Skeletal muscle cell (primary cell): Measurements from ENCODE around the gene YWHAH.

Experiments used
- DNase-seq: peaks from one replicate; pipeline ENCODE4 v3.0.0-alpha.2; 2010; ENCODE audit warnings: low read depth
- H3K4me3 ChIP-seq: 2 replicates; pipeline ENCODE4 v1.5.1; 2011; ENCODE audit warnings: low read depth, mild to moderate bottlenecking, control low read depth, low read length, moderate library complexity

Gene YWHAH

DNA sequence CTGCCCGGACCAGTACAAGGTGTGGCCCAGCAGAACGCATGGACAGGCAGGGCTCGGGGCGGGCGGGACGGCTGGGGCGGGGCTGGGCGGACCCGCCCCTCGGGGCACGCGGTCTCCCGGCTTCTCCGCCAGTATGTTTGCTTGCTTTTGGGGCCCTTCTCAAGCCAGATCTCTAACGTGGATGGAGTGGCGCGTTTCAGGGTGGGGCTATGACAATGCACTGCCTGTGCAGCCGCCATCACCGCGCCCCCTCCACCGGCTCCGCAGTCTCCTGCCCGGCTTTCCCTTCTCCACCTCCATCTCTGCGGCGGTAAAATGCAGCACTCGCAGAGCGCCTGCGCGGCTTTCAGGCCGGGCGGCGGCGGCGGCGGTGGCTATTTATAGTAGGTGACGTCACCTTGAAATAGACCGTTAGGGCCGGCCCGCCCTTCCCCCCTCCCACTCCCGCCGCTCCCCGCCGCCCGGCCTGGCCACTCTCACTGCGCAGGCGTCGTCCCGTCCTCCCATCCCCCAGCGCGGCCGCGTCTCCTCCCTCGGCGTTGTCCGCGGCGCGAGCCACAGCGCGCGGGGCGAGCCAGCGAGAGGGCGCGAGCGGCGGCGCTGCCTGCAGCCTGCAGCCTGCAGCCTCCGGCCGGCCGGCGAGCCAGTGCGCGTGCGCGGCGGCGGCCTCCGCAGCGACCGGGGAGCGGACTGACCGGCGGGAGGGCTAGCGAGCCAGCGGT is at the start of gene YWHAH:
TSS of gene YWHAH (plus strand) at position 558 of the 722 bp plus-strand sequence. CDS start 199 bp downstream, outside the sequence.
- DNase-seq, result peak; percentile 69
- peak within 1 kb of the TSS; percentile 63 for H3K4me3 ChIP-seq

- no peak overlapping the region for H3K4me3 ChIP-seq
- no peak for DNase-seq
These were observed 48.8 kb upstream of the YWHAH start for GRCh38 chr22:31895411-31896123.

GRCh38 chr22:31896472-31896871 is 47.9 kb upstream of the YWHAH start:
- H3K4me3 ChIP-seq, result no peak overlapping the region
- no peak for DNase-seq

GRCh38 chr22:31897842-31898805 is 46.2 kb upstream of the YWHAH start:
- peak; percentile 30 for DNase-seq
- H3K4me3 ChIP-seq, result no peak overlapping the region

DNA sequence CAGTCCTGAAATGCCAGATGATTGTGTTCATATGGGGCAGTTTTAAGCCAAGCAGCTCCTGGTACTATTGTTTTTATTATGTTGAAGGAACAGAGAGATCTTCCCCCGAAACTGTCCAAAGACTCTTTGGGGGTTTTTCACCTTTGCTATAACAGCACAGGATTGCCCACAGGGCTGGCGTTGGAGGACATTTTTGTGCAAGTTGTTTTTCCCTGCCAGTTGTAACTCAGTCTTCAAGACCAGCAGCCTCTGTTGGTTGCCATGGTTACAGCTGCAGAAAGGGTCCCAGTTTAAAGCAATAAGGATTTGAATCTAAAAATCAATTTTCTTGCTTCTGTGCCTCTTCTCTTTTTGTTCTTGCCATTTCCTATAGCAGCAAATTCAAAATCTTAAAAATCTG is 45.4 kb upstream of the YWHAH start:
- DNase-seq, result no peak
- no peak overlapping the region for H3K4me3 ChIP-seq

DNA sequence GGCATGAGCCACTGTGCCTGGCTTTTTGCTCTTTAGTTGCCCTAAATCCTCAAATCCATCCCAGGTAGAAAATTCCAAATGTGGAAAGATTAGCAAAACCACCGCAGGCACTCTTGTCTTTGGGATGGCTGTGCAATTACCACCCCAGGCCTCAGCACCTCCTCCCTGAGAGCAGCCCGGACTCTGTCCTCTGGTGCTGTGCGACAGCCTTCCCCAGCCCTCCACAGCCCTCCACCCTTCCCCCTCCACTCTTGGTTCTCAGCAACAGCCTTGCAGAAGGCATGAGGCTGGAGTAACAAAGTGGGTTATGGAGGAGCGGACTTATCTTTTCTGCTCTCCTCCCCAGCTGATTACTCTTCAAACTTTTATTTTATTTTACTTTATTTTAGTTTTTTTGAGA is 44.7 kb upstream of the YWHAH start:
- DNase-seq, result no peak
- no peak overlapping the region for H3K4me3 ChIP-seq

- no peak overlapping the region for H3K4me3 ChIP-seq
- DNase-seq, result no peak
These were observed 42.8 kb upstream of the YWHAH start for GRCh38 chr22:31901388-31902137.

- no peak for DNase-seq
These were observed 39.7 kb upstream of the YWHAH start for GRCh38 chr22:31904651-31905050.

DNA sequence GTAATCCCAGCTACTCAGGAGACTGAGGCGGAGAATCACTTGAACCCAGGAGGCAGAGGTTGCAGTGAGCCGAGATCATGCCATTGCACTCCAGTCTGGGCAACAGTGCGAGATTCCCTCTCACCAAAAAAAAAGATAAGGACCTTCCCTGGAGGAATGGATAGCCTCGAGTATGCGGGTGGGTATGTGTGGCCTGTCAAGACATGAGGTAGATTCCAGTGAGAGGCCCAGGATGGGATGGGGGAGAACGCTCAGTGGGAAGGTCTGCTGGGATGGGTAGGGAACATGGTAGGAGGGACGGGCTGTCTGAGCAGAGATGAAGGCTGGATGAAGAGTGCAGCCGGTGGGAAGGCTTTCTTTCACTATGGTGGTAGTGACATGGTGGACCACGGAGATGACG is 39.0 kb upstream of the YWHAH start:
- H3K4me3 ChIP-seq, result no peak overlapping the region
- no peak for DNase-seq

More at GRCh38 chr22:31904651-31905050, 39.7 kb upstream of the YWHAH start:
- H3K4me3 ChIP-seq, result no peak overlapping the region

- H3K4me3 ChIP-seq, result no peak overlapping the region
- no peak for DNase-seq
These were observed 38.2 kb upstream of the YWHAH start for GRCh38 chr22:31906086-31906485.

GRCh38 chr22:31906569-31906968 is 37.8 kb upstream of the YWHAH start:
- no peak for DNase-seq
- no peak overlapping the region for H3K4me3 ChIP-seq

DNA sequence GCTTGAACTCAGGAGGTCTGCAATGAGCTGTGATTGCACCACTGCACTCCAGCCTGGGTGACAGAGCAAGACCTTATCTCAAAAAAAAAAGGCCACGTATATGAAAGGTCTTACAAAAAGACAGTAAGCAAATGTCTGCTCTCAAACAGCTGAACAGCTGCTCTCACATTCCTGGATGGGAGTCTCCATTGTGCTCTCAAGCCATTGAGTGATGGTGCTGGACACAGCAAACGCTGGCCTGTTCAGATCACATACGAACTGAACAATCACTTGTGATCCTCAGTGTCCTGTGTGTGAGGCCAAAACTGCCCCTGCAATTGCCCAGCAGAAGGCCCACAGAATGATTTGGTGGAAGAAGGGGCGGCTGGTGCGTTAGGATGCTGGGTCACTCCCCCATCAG is 34.4 kb upstream of the YWHAH start:
- no peak for DNase-seq
- H3K4me3 ChIP-seq, result no peak overlapping the region

DNA sequence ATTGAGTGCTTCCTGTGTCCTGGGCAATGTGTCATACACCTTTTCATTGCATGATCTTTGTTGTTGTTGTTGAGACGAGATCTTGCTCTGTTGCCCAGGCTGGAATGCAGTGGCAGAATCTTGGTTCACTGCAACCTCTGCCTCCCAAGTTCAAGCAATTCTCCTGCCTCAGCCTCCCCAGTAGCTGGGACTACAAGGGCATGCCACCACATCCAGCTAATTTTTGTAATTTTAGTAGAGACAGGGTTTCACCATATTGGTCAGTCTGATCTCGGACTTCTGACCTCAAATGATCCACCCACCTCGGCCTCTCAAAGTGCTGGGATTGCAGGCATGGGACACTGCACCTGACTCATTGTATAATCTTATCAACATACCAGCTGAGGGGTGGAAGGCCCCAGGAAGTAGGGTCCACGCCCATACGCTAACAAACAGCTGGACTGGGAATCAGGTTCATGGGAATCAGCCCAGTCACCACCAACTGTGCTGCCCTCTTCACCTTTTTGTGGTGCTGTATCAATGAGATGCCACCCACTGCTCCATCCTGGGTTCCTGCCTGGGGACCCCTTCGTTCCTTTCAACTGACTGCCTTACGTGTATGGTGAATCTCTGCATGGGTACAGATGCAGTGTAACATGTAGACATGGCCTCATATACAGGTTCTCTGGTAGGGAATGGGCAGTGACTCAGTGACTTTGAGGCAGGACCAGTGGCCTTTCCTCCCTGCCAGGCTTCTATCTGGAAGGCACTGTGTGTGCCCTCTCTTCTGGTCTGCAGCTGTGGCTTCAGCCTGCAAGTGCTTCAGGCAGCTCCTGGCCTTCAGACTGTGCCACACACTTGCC is 32.5 kb upstream of the YWHAH start:
- H3K4me3 ChIP-seq, result no peak overlapping the region
- no peak for DNase-seq

DNA sequence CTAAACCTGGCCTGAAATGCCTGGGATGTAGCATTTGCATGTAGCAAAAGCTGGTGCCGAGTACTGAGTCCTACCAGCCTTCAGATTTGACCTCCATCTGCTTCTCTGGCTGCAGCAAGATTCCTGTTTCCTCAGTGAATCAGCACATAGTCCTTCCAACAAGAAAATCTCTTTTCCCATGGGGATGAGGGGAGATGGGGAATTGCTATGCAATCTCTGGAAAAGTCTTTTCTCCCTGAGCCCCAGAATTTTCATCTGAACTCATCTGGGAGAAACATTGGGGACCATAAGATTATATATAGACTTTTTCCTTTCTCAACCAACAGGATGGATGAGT is 32.0 kb upstream of the YWHAH start:
- no peak overlapping the region for H3K4me3 ChIP-seq

GRCh38 chr22:31915586-31915985 is 28.7 kb upstream of the YWHAH start:
- DNase-seq, result no peak
- no peak overlapping the region for H3K4me3 ChIP-seq

More for the DNA sequence above, 32.0 kb upstream of the YWHAH start:
- no peak for DNase-seq

DNA sequence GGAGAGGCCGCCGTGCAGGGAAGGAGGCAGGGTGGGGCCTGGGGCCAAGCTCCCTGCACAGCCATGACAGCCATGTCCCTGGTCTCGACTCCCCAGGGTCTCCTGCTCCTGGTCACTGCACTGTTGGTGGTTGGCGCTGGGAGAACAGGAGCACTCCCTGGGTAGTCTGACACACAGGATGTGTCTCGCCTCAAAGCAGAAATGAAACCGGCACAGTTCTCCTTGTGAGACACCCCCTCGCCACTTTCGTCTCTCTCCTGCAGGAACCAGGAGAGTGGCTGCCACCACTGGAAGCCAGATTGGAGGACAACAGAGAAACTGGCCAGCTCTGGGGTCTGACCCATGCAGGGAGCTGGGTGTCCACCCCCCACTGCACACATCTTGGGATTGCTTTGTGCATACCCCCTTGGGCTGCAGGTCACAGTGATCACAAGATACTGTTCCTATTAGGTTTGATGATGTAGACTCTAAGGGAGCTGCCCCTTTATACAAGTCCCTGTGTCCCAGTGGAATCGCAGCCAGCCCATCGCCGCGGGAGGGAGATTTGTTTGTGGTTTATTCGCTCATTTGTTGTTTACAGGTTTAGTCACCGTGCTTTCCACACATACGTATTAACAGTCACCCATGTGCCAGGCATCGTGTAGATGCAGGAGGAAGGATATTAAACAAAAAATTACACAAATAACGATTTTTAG is 27.0 kb upstream of the YWHAH start:
- no peak overlapping the region for H3K4me3 ChIP-seq
- no peak for DNase-seq

- H3K4me3 ChIP-seq, result no peak overlapping the region
- no peak for DNase-seq
These were observed 24.6 kb upstream of the YWHAH start for GRCh38 chr22:31919730-31920129.

- no peak overlapping the region for H3K4me3 ChIP-seq
- no peak for DNase-seq
These were observed 24.0 kb upstream of the YWHAH start for GRCh38 chr22:31920306-31920705.
